ENCODE data around the gene RIMOC1.

RIMOC1 gene

DNA sequence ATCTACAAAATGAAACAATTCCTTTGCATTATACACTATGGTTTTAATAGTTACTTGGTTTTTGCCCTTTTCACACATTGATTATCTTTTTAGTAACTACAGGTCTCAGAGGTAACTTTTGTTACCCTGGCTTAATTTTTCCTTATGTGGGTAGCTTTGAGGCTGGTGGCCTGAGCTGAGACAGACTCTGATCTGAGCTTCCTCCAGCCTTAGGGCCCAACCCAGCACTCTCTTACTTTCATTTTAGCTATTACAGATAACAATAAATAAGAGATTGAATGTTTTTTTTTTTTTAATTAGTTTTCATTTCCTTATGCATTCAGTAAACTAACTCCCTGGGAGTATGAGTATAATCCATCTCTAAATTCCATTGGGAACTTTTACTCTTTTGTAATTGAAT, 18.9 kb upstream of the RIMOC1 start:
- no peak for TF ChIP-seq EZH2phosphoT487 (conservative IDR thresholded peaks at IDR 0.05; ENCODE audit: low read length)
- H3K9me3 ChIP-seq (ENCODE audit: insufficient read depth, low read length) = no peaks in the 10 kb centered on the region
- H3K9ac ChIP-seq (ENCODE audit: low read length) = no peak overlapping the region
- H3K4me2 ChIP-seq (ENCODE audit: low read depth, low read length, poor library complexity, severe bottlenecking) = no peak overlapping the region
- H3K36me3 ChIP-seq (ENCODE audit: low read length) = no peaks in the 10 kb centered on the region
- H3K27me3 ChIP-seq (ENCODE audit: low read length) = no peaks in the 10 kb centered on the region
- no peaks in the 10 kb centered on the region for H3F3A ChIP-seq (ENCODE audit: insufficient read depth)
- no peak overlapping the region for H2AFZ ChIP-seq (ENCODE audit: low read depth, low read length, severe bottlenecking)
- H3K27ac ChIP-seq (ENCODE audit: low read depth, low read length) = no peak overlapping the region
- H3K9me2 ChIP-seq (replicated peaks; ENCODE audit: insufficient read depth, low read length) = no peaks in the 10 kb centered on the region
- H4K20me1 ChIP-seq (ENCODE audit: low read depth, low read length) = no peaks in the 10 kb centered on the region
- no peak overlapping the region for H3K4me3 ChIP-seq (ENCODE audit: insufficient read depth, low read length, poor library complexity, severe bottlenecking)
- no peaks in the 10 kb centered on the region for H3K79me2 ChIP-seq (ENCODE audit: insufficient read depth, low read length)

DNA sequence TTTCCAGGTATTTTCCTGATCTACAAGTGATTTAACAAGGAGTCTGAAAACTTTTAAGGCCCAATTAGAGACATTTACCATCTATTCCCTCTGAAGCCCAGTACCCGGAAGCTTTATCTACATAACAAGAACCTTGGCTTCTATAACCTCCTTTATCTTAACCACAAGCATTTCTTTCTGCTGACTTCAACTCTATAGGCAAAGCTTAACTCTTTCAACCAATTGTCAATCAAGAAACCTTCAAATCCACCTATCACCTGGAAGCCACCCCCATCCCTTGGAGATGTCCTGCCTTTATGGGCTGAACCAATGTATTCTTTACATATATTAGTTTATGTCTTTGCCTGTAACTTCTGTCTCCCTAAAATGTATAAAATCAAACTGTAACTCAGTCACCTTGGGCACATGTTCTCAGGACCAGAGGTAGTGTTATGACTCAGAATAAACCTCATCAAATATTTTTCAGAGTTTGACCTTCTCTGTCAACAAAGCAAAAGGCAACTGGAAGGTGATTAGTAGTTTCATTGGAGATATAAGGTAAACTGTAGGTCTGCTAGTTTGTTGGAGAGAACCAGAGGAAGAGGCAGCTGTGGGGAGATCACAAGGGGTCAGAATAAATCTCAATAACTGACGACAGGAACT, 13.0 kb upstream of the RIMOC1 start:
- no peaks in the 10 kb centered on the region for H3K79me2 ChIP-seq (ENCODE audit: insufficient read depth, low read length)
- H3K36me3 ChIP-seq (ENCODE audit: low read length) = no peaks in the 10 kb centered on the region
- no peak overlapping the region for H3K27ac ChIP-seq (ENCODE audit: low read depth, low read length)
- H3K4me2 ChIP-seq (ENCODE audit: low read depth, low read length, poor library complexity, severe bottlenecking) = no peak overlapping the region
- H2AFZ ChIP-seq (ENCODE audit: low read depth, low read length, severe bottlenecking) = no peak overlapping the region
- no peaks in the 10 kb centered on the region for H3K9me2 ChIP-seq (replicated peaks; ENCODE audit: insufficient read depth, low read length)
- no peaks in the 10 kb centered on the region for H4K20me1 ChIP-seq (ENCODE audit: low read depth, low read length)
- no peak overlapping the region for H3K4me3 ChIP-seq (ENCODE audit: insufficient read depth, low read length, poor library complexity, severe bottlenecking)
- TF ChIP-seq, protein P1, sequence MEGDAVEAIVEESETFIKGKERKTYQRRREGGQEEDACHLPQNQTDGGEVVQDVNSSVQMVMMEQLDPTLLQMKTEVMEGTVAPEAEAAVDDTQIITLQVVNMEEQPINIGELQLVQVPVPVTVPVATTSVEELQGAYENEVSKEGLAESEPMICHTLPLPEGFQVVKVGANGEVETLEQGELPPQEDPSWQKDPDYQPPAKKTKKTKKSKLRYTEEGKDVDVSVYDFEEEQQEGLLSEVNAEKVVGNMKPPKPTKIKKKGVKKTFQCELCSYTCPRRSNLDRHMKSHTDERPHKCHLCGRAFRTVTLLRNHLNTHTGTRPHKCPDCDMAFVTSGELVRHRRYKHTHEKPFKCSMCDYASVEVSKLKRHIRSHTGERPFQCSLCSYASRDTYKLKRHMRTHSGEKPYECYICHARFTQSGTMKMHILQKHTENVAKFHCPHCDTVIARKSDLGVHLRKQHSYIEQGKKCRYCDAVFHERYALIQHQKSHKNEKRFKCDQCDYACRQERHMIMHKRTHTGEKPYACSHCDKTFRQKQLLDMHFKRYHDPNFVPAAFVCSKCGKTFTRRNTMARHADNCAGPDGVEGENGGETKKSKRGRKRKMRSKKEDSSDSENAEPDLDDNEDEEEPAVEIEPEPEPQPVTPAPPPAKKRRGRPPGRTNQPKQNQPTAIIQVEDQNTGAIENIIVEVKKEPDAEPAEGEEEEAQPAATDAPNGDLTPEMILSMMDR (IDR thresholded peaks at IDR 0.05; ENCODE audit: insufficient read depth, low read length, poor library complexity, severe bottlenecking) = no peak
- TF ChIP-seq EZH2phosphoT487 (conservative IDR thresholded peaks at IDR 0.05; ENCODE audit: low read length) = no peak
- no peaks in the 10 kb centered on the region for H3K27me3 ChIP-seq (ENCODE audit: low read length)
- H3K9ac ChIP-seq (ENCODE audit: low read length) = no peak overlapping the region
- no peaks in the 10 kb centered on the region for H3F3A ChIP-seq (ENCODE audit: insufficient read depth)
- H3K9me3 ChIP-seq (ENCODE audit: insufficient read depth, low read length) = no peaks in the 10 kb centered on the region

DNA sequence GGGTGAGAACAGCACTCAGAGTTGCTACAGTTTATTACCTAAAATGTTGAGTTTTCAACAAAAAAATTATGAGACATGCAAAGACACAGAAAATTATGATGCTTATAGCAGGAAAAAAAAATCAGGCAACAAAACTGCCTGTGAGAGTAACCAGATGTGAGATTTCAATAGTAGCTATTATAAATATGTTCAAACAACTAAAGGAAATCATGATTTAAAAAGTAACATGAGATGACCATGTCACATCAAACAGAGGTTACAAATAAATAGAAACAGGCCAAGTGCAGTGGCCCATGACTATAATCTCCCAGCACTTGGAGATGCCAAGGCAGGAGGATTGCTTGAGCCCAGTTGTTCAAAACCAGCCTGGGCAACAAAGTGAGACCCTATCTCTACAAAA, 12.1 kb upstream of the RIMOC1 start:
- Histone ChIP-seq H3K9ac (ENCODE audit: low read length) (no peak overlapping the region), H4K20me1 (ENCODE audit: low read depth, low read length) (no peaks in the 10 kb centered on the region), H3K9me3 (ENCODE audit: insufficient read depth, low read length) (no peaks in the 10 kb centered on the region), H2AFZ (ENCODE audit: low read depth, low read length, severe bottlenecking) (no peak overlapping the region), H3F3A (ENCODE audit: insufficient read depth) (no peaks in the 10 kb centered on the region), H3K27me3 (ENCODE audit: low read length) (no peaks in the 10 kb centered on the region), H3K9me2 (replicated peaks; ENCODE audit: insufficient read depth, low read length) (no peaks in the 10 kb centered on the region), H3K4me3 (ENCODE audit: insufficient read depth, low read length, poor library complexity, severe bottlenecking) (no peak overlapping the region), H3K4me2 (ENCODE audit: low read depth, low read length, poor library complexity, severe bottlenecking) (no peak overlapping the region), H3K36me3 (ENCODE audit: low read length) (no peaks in the 10 kb centered on the region), H3K79me2 (ENCODE audit: insufficient read depth, low read length) (no peaks in the 10 kb centered on the region), H3K27ac (ENCODE audit: low read depth, low read length) (no peak overlapping the region)
- TF ChIP-seq, protein P1 (IDR thresholded peaks at IDR 0.05; ENCODE audit: insufficient read depth, low read length, poor library complexity, severe bottlenecking) = no peak
- no peak for TF ChIP-seq EZH2phosphoT487 (conservative IDR thresholded peaks at IDR 0.05; ENCODE audit: low read length)

DNA sequence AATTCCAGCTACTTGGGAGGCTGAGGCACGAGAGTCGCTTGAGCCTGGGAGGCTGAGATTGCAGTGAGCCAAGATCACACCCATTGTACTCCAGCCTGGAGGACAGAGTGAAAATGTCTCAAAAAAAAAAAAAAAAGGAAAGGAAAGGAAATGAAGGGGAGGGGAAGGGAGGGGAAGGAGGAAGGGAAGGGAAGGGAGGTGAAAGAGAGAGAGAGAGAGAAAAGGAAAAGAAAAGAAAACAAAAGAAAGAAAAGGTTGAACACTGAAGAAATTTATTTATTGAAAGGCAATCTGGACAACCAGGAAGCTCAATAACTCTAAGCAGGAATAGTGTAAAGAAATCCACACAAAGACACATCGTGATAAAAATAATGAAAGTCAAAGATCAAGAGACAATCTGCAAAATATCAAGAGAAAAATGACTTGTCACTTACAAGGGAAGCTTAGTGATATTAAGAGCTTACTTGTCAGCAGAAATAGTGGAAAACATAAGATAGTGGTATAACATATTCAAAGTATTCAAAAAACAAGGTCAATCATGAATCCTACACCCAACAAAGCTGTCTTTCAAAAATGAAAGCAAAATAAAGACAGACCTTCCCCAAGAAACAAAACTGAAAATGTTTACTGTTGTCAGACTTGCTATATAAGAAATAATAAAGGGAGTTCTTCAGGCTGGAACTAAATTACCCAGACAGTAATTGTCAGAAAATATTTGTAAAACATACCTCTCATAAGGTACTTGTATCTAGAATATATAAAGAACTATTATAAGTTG, 10.9 kb upstream of the RIMOC1 start:
- no peak overlapping the region for H2AFZ ChIP-seq (ENCODE audit: low read depth, low read length, severe bottlenecking)
- H3K36me3 ChIP-seq (ENCODE audit: low read length) = no peaks in the 10 kb centered on the region
- TF ChIP-seq, protein P1 (IDR thresholded peaks at IDR 0.05; ENCODE audit: insufficient read depth, low read length, poor library complexity, severe bottlenecking) = no peak
- TF ChIP-seq EZH2phosphoT487 (conservative IDR thresholded peaks at IDR 0.05; ENCODE audit: low read length) = no peak
- no peaks in the 10 kb centered on the region for H4K20me1 ChIP-seq (ENCODE audit: low read depth, low read length)
- H3K27ac ChIP-seq (ENCODE audit: low read depth, low read length) = no peak overlapping the region
- no peaks in the 10 kb centered on the region for H3F3A ChIP-seq (ENCODE audit: insufficient read depth)
- H3K27me3 ChIP-seq (ENCODE audit: low read length) = no peaks in the 10 kb centered on the region
- no peak overlapping the region for H3K4me2 ChIP-seq (ENCODE audit: low read depth, low read length, poor library complexity, severe bottlenecking)
- H3K4me3 ChIP-seq (ENCODE audit: insufficient read depth, low read length, poor library complexity, severe bottlenecking) = no peak overlapping the region
- H3K79me2 ChIP-seq (ENCODE audit: insufficient read depth, low read length) = no peaks in the 10 kb centered on the region
- no peaks in the 10 kb centered on the region for H3K9me3 ChIP-seq (ENCODE audit: insufficient read depth, low read length)
- no peak overlapping the region for H3K9ac ChIP-seq (ENCODE audit: low read length)
- H3K9me2 ChIP-seq (replicated peaks; ENCODE audit: insufficient read depth, low read length) = no peaks in the 10 kb centered on the region; the same call in 1 of the 2 replicates

All from SU-DHL-6 (cell line).